Measurements from ENCODE around the gene AOPEP. TPM values are rescaled to one million over a fixed set of nuclear protein-coding genes. Genes with fewer than 3 reads are reported as not detected.

AOPEP gene
- total RNA-seq, 1 donor from 2014 or later, result 22.1 TPM

DNA sequence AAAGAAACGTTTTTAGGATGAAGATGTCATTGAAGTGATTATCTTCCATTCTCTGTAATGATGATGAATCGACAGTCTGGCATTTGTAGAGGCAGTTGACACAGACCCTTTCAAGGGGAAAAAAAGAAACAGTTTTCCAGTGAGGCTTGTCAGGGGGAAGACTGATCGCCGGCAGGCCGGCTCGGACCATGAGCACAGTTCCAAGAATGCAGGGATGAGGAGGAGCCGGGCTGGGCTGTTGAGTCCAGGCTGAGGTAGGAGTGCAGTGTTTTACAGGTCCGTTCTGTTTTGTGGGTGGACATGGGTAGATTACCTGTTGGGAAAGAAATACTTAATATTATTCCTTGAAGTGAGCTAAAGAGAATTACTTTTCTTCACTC, 194.6 kb downstream of the AOPEP start:
- peaks cover 34% of the 10 kb centered on the region for H3K4me1 Mint-ChIP-seq (ENCODE audit: unreplicated experiment)
- no peak for DNase-seq (ENCODE audit: low spot score)
- no peaks in the 10 kb centered on the region for H3K36me3 Mint-ChIP-seq (ENCODE audit: low read depth, unreplicated experiment)
- H3K27me3 Mint-ChIP-seq (ENCODE audit: unreplicated experiment), result peaks cover 2% of the 10 kb centered on the region
- no peaks in the 10 kb centered on the region for H3K9me3 Mint-ChIP-seq (ENCODE audit: unreplicated experiment)
- TF ChIP-seq, protein P1, sequence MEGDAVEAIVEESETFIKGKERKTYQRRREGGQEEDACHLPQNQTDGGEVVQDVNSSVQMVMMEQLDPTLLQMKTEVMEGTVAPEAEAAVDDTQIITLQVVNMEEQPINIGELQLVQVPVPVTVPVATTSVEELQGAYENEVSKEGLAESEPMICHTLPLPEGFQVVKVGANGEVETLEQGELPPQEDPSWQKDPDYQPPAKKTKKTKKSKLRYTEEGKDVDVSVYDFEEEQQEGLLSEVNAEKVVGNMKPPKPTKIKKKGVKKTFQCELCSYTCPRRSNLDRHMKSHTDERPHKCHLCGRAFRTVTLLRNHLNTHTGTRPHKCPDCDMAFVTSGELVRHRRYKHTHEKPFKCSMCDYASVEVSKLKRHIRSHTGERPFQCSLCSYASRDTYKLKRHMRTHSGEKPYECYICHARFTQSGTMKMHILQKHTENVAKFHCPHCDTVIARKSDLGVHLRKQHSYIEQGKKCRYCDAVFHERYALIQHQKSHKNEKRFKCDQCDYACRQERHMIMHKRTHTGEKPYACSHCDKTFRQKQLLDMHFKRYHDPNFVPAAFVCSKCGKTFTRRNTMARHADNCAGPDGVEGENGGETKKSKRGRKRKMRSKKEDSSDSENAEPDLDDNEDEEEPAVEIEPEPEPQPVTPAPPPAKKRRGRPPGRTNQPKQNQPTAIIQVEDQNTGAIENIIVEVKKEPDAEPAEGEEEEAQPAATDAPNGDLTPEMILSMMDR (IDR thresholded peaks at IDR 0.05; ENCODE audit: unreplicated experiment), result no peak
- H3K27ac Mint-ChIP-seq (ENCODE audit: unreplicated experiment), result no peak overlapping the region
- no peak overlapping the region for H3K4me3 Mint-ChIP-seq (ENCODE audit: unreplicated experiment)

DNA sequence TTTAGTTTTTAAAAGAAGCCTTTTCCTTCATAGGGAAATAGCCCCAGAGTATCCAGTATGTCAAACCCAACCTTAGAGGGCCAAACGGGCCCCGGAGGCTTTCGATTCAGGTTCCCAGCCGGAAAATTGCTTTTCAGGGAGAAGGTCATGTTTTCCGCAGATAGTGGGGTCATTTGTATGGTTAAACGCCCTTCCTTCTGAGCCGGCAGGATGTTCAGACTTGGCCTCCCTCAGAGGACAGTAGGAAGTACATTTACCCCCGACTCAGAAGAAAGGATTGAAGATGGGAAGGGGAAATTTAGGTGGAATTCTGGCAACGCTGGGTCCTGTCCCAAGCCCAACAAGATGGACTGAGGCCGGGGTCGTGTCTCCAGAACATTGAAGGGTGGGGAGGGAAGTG, 195.2 kb downstream of the AOPEP start:
- DNase-seq (ENCODE audit: low spot score), result no peak
- no peaks in the 10 kb centered on the region for H3K9me3 Mint-ChIP-seq (ENCODE audit: unreplicated experiment)
- no peak overlapping the region for H3K27ac Mint-ChIP-seq (ENCODE audit: unreplicated experiment)
- H3K4me1 Mint-ChIP-seq (ENCODE audit: unreplicated experiment), result peaks cover 34% of the 10 kb centered on the region
- TF ChIP-seq, protein P1 (IDR thresholded peaks at IDR 0.05; ENCODE audit: unreplicated experiment), result no peak
- H3K36me3 Mint-ChIP-seq (ENCODE audit: low read depth, unreplicated experiment), result no peaks in the 10 kb centered on the region
- peaks cover 1% of the 10 kb centered on the region for H3K27me3 Mint-ChIP-seq (ENCODE audit: unreplicated experiment)
- no peak overlapping the region for H3K4me3 Mint-ChIP-seq (ENCODE audit: unreplicated experiment)

DNA sequence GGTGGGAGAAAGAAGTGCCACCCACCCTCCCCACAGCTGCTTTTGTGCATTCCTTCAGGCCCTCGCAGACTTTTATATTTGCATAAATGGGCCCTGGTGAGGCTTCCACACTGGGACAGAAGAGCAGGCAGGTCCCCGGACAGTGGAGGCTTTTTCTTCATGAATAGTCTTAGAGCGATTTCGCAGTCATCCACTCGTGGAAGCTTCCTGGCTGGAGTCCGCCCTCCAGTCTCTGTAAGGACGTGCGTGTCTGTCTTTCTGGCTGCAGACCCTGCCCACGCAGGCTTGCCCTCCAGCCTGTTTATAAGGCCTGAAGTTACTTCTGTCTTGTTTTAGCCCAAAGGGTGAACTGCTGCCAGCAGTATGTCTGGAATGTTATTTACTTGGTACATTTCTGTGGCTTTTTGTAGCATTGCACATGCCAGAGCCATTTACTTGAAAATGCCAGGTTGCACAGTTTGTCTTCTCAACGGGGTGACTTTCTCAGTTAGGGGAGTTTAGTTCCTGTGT, 195.7 kb downstream of the AOPEP start:
- H3K36me3 Mint-ChIP-seq (ENCODE audit: low read depth, unreplicated experiment), result no peaks in the 10 kb centered on the region
- peaks cover 31% of the 10 kb centered on the region for H3K4me1 Mint-ChIP-seq (ENCODE audit: unreplicated experiment)
- peaks cover 1% of the 10 kb centered on the region for H3K27me3 Mint-ChIP-seq (ENCODE audit: unreplicated experiment)
- no peaks in the 10 kb centered on the region for H3K9me3 Mint-ChIP-seq (ENCODE audit: unreplicated experiment)
- H3K4me3 Mint-ChIP-seq (ENCODE audit: unreplicated experiment), result no peak overlapping the region
- DNase-seq (ENCODE audit: low spot score), result no peak
- H3K27ac Mint-ChIP-seq (ENCODE audit: unreplicated experiment), result peak overlapping the region; percentile 39
- TF ChIP-seq, protein P1 (IDR thresholded peaks at IDR 0.05; ENCODE audit: unreplicated experiment), result no peak

DNA sequence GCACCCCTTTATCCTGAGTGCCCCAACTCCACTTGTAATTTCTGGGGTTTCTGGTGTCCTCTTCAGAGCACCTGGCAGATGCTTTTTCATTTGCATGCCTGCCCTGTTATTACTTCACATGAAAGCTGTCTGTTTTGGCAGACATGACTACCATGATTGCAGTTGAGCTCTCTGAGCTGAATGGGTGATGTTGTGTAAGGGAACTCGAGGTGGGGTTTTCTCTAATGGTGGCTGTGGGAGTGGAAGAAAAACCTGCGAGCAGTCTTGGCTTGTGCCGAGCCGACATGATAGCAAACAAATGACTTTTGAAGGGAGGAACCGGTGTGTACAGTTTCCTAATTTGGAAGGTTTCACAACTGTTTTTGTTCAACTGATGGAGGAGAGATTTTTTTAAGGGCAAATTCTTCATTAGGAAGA, 196.2 kb downstream of the AOPEP start:
- Mint-ChIP-seq H3K27ac (ENCODE audit: unreplicated experiment) (peak overlapping the region; percentile 39), H3K27me3 (ENCODE audit: unreplicated experiment) (no peaks in the 10 kb centered on the region), H3K4me3 (ENCODE audit: unreplicated experiment) (no peak overlapping the region), H3K9me3 (ENCODE audit: unreplicated experiment) (no peaks in the 10 kb centered on the region), H3K4me1 (ENCODE audit: unreplicated experiment) (peaks cover 31% of the 10 kb centered on the region), H3K36me3 (ENCODE audit: low read depth, unreplicated experiment) (peaks cover 4% of the 10 kb centered on the region)
- TF ChIP-seq, protein P1 (IDR thresholded peaks at IDR 0.05; ENCODE audit: unreplicated experiment), result no peak
- no peak for DNase-seq (ENCODE audit: low spot score)

DNA sequence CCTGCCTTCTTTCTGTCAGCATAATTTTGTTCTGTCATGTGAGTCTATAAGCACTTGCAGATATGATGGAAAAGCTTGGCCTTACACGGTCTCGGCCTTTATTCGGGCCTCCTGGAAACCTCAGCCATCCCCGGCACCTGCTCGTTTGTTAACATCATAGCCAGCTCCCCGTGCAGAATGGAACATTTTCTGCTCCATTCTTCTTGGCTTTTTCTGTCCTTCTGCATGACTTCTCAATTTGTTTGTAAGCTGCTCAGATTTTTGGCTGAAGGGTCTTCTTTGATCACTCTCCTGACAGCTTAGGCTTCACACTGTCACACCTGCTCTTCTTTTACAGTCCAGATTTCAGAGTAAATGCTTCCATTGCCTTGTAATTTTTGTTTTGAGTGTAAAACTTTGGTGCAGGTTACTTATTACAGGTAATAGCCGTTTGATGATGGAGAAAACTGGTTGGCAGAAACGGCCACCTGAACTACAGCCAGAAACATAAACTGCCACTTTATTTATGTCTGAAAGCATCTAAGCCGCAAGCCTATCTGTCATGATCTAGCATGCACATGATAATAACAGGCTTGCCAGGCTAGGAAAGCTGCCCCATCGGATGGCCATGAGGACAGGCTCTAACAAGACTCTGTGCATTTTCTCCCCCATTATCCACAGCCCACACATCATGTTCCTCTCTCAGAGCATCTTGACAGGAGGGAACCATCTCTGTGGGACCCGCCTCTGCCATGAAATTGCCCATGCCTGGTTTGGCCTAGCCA, 197.0 kb downstream of the AOPEP start:
- TF ChIP-seq, protein P1 (IDR thresholded peaks at IDR 0.05; ENCODE audit: unreplicated experiment), result no peak
- H3K9me3 Mint-ChIP-seq (ENCODE audit: unreplicated experiment), result no peaks in the 10 kb centered on the region
- DNase-seq (ENCODE audit: low spot score), result no peak
- H3K27me3 Mint-ChIP-seq (ENCODE audit: unreplicated experiment), result no peaks in the 10 kb centered on the region
- peaks cover 7% of the 10 kb centered on the region for H3K36me3 Mint-ChIP-seq (ENCODE audit: low read depth, unreplicated experiment)
- H3K27ac Mint-ChIP-seq (ENCODE audit: unreplicated experiment), result no peak overlapping the region
- no peak overlapping the region for H3K4me3 Mint-ChIP-seq (ENCODE audit: unreplicated experiment)
- peaks cover 31% of the 10 kb centered on the region for H3K4me1 Mint-ChIP-seq (ENCODE audit: unreplicated experiment)
